Measurements from ENCODE around the gene POC5.

POC5 gene

DNA sequence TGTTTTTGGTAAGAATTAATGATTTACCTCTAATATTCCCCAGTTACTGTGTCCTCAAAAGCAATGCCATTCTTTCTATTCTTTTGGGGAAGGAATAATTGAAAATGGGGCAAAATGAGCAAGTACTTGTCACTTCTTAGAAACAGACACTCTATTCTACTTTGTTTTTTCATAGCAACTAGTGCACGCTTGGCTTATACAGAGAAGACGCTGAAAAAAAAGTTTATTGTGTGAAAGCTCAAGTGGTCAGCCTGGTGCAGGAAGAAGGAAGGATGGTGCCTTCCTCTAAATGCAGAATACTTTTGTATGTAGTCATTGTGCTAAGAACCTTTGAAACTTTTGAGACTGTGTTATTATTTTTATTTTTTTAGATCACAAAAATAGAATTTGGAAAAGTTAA, 76.4 kb downstream of the POC5 start:
- no peak overlapping the region for H3K4me3 ChIP-seq (replicated peaks; ENCODE audit: insufficient read depth, low read length)
- TF ChIP-seq, protein P1, sequence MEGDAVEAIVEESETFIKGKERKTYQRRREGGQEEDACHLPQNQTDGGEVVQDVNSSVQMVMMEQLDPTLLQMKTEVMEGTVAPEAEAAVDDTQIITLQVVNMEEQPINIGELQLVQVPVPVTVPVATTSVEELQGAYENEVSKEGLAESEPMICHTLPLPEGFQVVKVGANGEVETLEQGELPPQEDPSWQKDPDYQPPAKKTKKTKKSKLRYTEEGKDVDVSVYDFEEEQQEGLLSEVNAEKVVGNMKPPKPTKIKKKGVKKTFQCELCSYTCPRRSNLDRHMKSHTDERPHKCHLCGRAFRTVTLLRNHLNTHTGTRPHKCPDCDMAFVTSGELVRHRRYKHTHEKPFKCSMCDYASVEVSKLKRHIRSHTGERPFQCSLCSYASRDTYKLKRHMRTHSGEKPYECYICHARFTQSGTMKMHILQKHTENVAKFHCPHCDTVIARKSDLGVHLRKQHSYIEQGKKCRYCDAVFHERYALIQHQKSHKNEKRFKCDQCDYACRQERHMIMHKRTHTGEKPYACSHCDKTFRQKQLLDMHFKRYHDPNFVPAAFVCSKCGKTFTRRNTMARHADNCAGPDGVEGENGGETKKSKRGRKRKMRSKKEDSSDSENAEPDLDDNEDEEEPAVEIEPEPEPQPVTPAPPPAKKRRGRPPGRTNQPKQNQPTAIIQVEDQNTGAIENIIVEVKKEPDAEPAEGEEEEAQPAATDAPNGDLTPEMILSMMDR (IDR thresholded peaks at IDR 0.05; ENCODE audit: insufficient read depth, low read length): no peak
- TF ChIP-seq GABPA (IDR thresholded peaks at IDR 0.05; ENCODE audit: low read depth) (no peak), SPI1 (IDR thresholded peaks at IDR 0.05; ENCODE audit: borderline replicate concordance, low read depth) (no peak), POLR2AphosphoS5 (IDR thresholded peaks at IDR 0.05; ENCODE audit: low read depth) (no peak)
- TF ChIP-seq, protein P2, sequence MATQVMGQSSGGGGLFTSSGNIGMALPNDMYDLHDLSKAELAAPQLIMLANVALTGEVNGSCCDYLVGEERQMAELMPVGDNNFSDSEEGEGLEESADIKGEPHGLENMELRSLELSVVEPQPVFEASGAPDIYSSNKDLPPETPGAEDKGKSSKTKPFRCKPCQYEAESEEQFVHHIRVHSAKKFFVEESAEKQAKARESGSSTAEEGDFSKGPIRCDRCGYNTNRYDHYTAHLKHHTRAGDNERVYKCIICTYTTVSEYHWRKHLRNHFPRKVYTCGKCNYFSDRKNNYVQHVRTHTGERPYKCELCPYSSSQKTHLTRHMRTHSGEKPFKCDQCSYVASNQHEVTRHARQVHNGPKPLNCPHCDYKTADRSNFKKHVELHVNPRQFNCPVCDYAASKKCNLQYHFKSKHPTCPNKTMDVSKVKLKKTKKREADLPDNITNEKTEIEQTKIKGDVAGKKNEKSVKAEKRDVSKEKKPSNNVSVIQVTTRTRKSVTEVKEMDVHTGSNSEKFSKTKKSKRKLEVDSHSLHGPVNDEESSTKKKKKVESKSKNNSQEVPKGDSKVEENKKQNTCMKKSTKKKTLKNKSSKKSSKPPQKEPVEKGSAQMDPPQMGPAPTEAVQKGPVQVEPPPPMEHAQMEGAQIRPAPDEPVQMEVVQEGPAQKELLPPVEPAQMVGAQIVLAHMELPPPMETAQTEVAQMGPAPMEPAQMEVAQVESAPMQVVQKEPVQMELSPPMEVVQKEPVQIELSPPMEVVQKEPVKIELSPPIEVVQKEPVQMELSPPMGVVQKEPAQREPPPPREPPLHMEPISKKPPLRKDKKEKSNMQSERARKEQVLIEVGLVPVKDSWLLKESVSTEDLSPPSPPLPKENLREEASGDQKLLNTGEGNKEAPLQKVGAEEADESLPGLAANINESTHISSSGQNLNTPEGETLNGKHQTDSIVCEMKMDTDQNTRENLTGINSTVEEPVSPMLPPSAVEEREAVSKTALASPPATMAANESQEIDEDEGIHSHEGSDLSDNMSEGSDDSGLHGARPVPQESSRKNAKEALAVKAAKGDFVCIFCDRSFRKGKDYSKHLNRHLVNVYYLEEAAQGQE (IDR thresholded peaks at IDR 0.05; ENCODE audit: insufficient replicate concordance, low read depth): no peak
- no peak overlapping the region for H3K27ac ChIP-seq (replicated peaks)
- H3K27me3 ChIP-seq (ENCODE audit: insufficient read depth, poor library complexity, severe bottlenecking): no peaks in the 10 kb centered on the region
- no peak for DNase-seq (ENCODE audit: low read depth in 1 of 2, low spot score in 1 of 2)

DNA sequence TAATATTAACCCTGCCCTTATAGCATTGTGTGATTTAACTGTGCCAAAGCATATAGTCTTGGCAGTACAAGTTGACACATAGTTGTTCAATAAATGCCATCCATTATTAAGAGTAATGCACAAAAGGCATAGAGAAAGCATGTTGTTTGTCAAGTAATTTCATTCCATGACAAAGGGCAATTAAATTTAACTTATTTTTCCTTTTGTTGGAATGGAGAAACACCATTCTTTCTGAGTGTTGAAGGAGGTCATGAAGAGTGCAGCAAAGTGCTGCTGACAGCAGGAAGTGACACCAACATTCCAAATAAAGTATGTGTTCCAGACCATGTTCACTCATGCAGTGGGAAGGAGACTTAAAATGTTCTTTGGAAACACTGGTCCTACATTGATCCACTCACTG, 76.8 kb downstream of the POC5 start:
- H3K27ac ChIP-seq (replicated peaks): no peak overlapping the region
- no peak overlapping the region for H3K4me3 ChIP-seq (replicated peaks; ENCODE audit: insufficient read depth, low read length)
- DNase-seq (ENCODE audit: low read depth in 1 of 2, low spot score in 1 of 2): no peak
- no peaks in the 10 kb centered on the region for H3K27me3 ChIP-seq (ENCODE audit: insufficient read depth, poor library complexity, severe bottlenecking)
- TF ChIP-seq, protein P1 (IDR thresholded peaks at IDR 0.05; ENCODE audit: insufficient read depth, low read length): no peak
- TF ChIP-seq SPI1 (IDR thresholded peaks at IDR 0.05; ENCODE audit: borderline replicate concordance, low read depth) (no peak), POLR2AphosphoS5 (IDR thresholded peaks at IDR 0.05; ENCODE audit: low read depth) (no peak), GABPA (IDR thresholded peaks at IDR 0.05; ENCODE audit: low read depth) (no peak)
- TF ChIP-seq, protein P2 (IDR thresholded peaks at IDR 0.05; ENCODE audit: insufficient replicate concordance, low read depth): no peak

DNA sequence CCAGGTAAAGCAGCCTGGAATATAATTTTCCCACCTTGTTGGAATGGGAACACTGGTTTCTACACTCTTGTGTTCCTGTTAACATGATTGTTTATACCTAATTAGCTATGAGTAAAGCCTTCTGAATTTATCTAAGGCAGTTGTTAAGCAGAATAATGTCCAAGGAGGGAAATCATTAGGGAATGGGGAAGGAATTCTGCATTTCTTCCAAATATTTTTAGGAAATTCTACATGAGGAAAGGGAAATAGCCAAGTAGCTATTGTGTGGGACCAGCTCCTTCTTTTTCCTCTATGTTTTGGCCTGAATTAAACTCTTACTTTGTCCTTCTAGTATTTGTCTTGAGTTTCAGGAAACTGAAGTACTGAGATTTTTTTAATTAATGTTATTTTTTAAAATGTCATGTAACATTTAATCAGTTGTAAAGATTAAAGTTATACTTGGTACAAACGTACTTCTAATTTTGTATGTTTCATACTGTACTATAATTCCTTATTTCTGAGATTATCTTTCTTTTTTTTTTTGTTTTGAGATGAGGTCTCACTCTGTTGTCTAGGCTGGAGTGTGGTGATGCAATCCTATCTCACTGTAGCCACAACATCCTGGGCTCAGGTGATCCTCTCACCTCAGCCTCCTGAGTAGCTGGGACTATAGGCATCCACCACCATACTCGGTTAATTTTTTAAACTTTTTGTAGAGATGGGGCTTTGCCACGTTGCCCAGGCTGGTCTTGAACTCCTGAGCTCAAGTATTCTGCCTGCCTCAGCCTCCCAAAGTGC, 77.5 kb downstream of the POC5 start:
- Histone ChIP-seq H3K27ac (replicated peaks) (no peak overlapping the region), H3K4me3 (replicated peaks; ENCODE audit: insufficient read depth, low read length) (no peak overlapping the region), H3K27me3 (ENCODE audit: insufficient read depth, poor library complexity, severe bottlenecking) (no peaks in the 10 kb centered on the region)
- no peak for DNase-seq (ENCODE audit: low read depth in 1 of 2, low spot score in 1 of 2)
- TF ChIP-seq, protein P2 (IDR thresholded peaks at IDR 0.05; ENCODE audit: insufficient replicate concordance, low read depth): no peak
- no peak for TF ChIP-seq GABPA (IDR thresholded peaks at IDR 0.05; ENCODE audit: low read depth)
